GM18505 (cell line): ENCODE data around the gene RHEX.
"Not testable (repeated sequence)": the region's sequence is repeated elsewhere in the genome, so short reads cannot be mapped to it uniquely, and the experiment has no call there.

Source experiments
- ATAC-seq: cut with Tn5 transposase; IDR thresholded peaks from one replicate; pipeline ENCODE4 v1.9.1; 2021; ENCODE audit not compliant: unreplicated experiment
- POLR2A ChIP-seq: IDR thresholded peaks from 4 replicates; pipeline ENCODE4 v1.6.1; 2011; ENCODE audit warnings: borderline replicate concordance; ENCODE audit not compliant: insufficient read depth, insufficient read length; ENCODE audit errors: extremely low read depth

The RHEX gene

GRCh38 chr1:206052919-206053610 lies at the start of gene RHEX:
RHEX (plus strand) TSS chr1:206053173; CDS start chr1:206097829, 44,656 bp downstream.
- not testable (repeated sequence) for ATAC-seq

GRCh38 chr1:206003854-206004800 lies 48.8 kb upstream of the RHEX start:
- TF ChIP-seq POLR2A = no peak
- no peak for ATAC-seq

GRCh38 chr1:206004826-206005225 lies 48.1 kb upstream of the RHEX start:
- ATAC-seq = no peak
- TF ChIP-seq POLR2A = no peak

- TF ChIP-seq POLR2A = no peak
- ATAC-seq = no peak
Observed at GRCh38 chr1:206005234-206005633, 47.7 kb upstream of the RHEX start.

- ATAC-seq = no peak
- TF ChIP-seq POLR2A = no peak
Observed at GRCh38 chr1:206005778-206006180, 47.2 kb upstream of the RHEX start.

- no peak for ATAC-seq
- no peak for TF ChIP-seq POLR2A
Observed at GRCh38 chr1:206006946-206007345, 46.0 kb upstream of the RHEX start.

GRCh38 chr1:206010060-206010459 lies 42.9 kb upstream of the RHEX start:
- no peak for TF ChIP-seq POLR2A
- ATAC-seq = no peak

- TF ChIP-seq POLR2A = no peak
- ATAC-seq = no peak
Observed at GRCh38 chr1:206011057-206011456, 41.9 kb upstream of the RHEX start.

- TF ChIP-seq POLR2A = no peak
- peak; percentile 97 for ATAC-seq
Observed at GRCh38 chr1:206012086-206012859, 40.7 kb upstream of the RHEX start.

- no peak for ATAC-seq
Observed at GRCh38 chr1:206013026-206013795, 39.8 kb upstream of the RHEX start.

GRCh38 chr1:206014601-206015000 lies 38.4 kb upstream of the RHEX start:
- no peak for TF ChIP-seq POLR2A

More at GRCh38 chr1:206013026-206013795, 39.8 kb upstream of the RHEX start:
- TF ChIP-seq POLR2A = no peak

GRCh38 chr1:206015071-206015470 lies 37.9 kb upstream of the RHEX start:
- no peak for ATAC-seq
- no peak for TF ChIP-seq POLR2A

More at GRCh38 chr1:206014601-206015000, 38.4 kb upstream of the RHEX start:
- no peak for ATAC-seq
